Transverse colon (tissue), 4 donors: ENCODE measurements around the gene NLGN1. TPM values are rescaled to one million over a fixed set of nuclear protein-coding genes. Genes with fewer than 3 reads are reported as not detected.

Experiments
- DNase-seq: peaks from one replicate; pipeline ENCODE4 v3.0.0-alpha.2; 2019
- H3K27ac ChIP-seq, 4 donors: fragments of 200-600 bp; sonication (generic); 2 replicates each; pipeline ENCODE4 v1.5.1; 2016 to 2018; ENCODE audit warnings: inconsistent platforms in 4 of 4
- H3K27me3 ChIP-seq: fragments of 200-600 bp; sonication (generic); 2 replicates; pipeline ENCODE4 v1.5.1; 2017; ENCODE audit warnings: inconsistent platforms
- H3K36me3 ChIP-seq, 4 donors: fragments of 200-600 bp; sonication (generic); 2 replicates each; pipeline ENCODE4 v1.5.1; 2017 to 2019; ENCODE audit warnings: inconsistent platforms in 4 of 4
- H3K4me1 ChIP-seq, 4 donors: fragments of 200-600 bp; sonication (generic); 2 replicates each; pipeline ENCODE4 v1.5.1; 2017 to 2020; ENCODE audit warnings: inconsistent platforms in 4 of 4
- H3K4me3 ChIP-seq, 4 donors: fragments of 200-600 bp; sonication (generic); 1 replicate in 1 of 4; 2 replicates in 3 of 4; pipeline versions ENCODE4 v1.5.1 to v1.6.1; 2017 to 2019; ENCODE audit warnings: inconsistent platforms in 4 of 4
- H3K9me3 ChIP-seq, 2 donors: fragments of 200-600 bp; sonication (generic); 2 replicates each; pipeline ENCODE4 v1.5.1; 2017 to 2019; ENCODE audit warnings: inconsistent platforms in 2 of 2
- CTCF ChIP-seq, 5 experiments: fragments of 200-600 bp in 3 of 5; fragments of 450-650 bp in 2 of 5; sonication (generic) in 3 of 5; IDR thresholded peaks; 1 replicate in 2 of 5; 2 replicates in 3 of 5; pipeline ENCODE4 v1.5.1; 2016 to 2017; ENCODE audit warnings: antibody characterized with exemption in 5 of 5, inconsistent platforms in 3 of 5, mild to moderate bottlenecking in 2 of 5, moderate library complexity in 1 of 5
- EP300 ChIP-seq: sonication (generic); formaldehyde crosslinking; IDR thresholded peaks from one replicate; pipeline ENCODE4 v1.6.1; 2017; ENCODE audit warnings: antibody characterized with exemption, low read depth
- POLR2A ChIP-seq: fragments of 450-650 bp; IDR thresholded peaks from one replicate; pipeline ENCODE4 v1.6.1; 2016; ENCODE audit warnings: antibody characterized with exemption, mild to moderate bottlenecking, moderate library complexity
- POLR2AphosphoS5 ChIP-seq, 3 donors: sonication (generic); formaldehyde crosslinking; IDR thresholded peaks; one replicate each; pipeline ENCODE4 v1.6.1; 2016; ENCODE audit warnings: antibody characterized with exemption in 3 of 3
- WGBS, 2 donors: methylation state at CpG; one replicate each; pipeline ENCODE4 v1.1.5; 2018; ENCODE audit warnings: low coverage in 1 of 2; 5-methylcytosine and 5-hydroxymethylcytosine counted together
- in situ Hi-C, 4 donors: fragments of 200-750 bp; cut with MboI; loops; one replicate each; pipeline versions ENCODE4 v1.15.0 to v1.15.1; 2017; ENCODE audit warnings: low sequenced_read_pairs in 3 of 4, low pct_ligation_motif_present in 1 of 4, low pct_unique_long_range_greater_than_20kb in 1 of 4
- intact Hi-C: fragments of 100-400 bp; cut with DNase I; formaldehyde crosslinking; loops from one replicate; pipeline ENCODE4 v1.15.1; 2023; ENCODE audit warnings: low total_unique reads
- total RNA-seq, 4 donors: library from RNA; depleted of rRNA; stranded (reverse); fragments of >200 nt; gene quantifications; one replicate each; pipeline ENCODE4 v1.1.0, GENCODE V29; 2016

NLGN1 gene
- total RNA-seq, 4 donors from 2014 or later, result 0.40 to 5.2 (median 1.9) TPM; not detected in 1

GRCh38 chr3:174146008-174146407, 748.5 kb downstream of the NLGN1 start:
- no peak overlapping the region for H3K27ac ChIP-seq
- 89 to 92% methylated on average over 1 of the region's 1 CpG for WGBS, 2 donors
- TF ChIP-seq POLR2A, result no peak
- in situ Hi-C loops, result no loop called here
- H3K4me1 ChIP-seq, result no peaks in the 10 kb centered on the region
- H3K4me3 ChIP-seq, result no peak overlapping the region
- H3K27me3 ChIP-seq, result no peaks in the 10 kb centered on the region
- intact Hi-C loops, result no loop called here
- DNase-seq, result no peak
- H3K36me3 ChIP-seq, result no peaks in the 10 kb centered on the region
- H3K9me3 ChIP-seq, result no peaks in the 10 kb centered on the region

GRCh38 chr3:174147798-174148197, 750.3 kb downstream of the NLGN1 start:
- H3K9me3 ChIP-seq, result no peaks in the 10 kb centered on the region
- no peak overlapping the region for H3K4me3 ChIP-seq
- no peak overlapping the region for H3K27ac ChIP-seq
- TF ChIP-seq POLR2A (no peak), EP300 (no peak), POLR2AphosphoS5 (IDR thresholded peaks at IDR 0.05) (no peak), CTCF (IDR thresholded peaks at IDR 0.05) (no peak)
- intact Hi-C loops (no loop called here), in situ Hi-C loops (no loop called here)
- H3K36me3 ChIP-seq, result no peaks in the 10 kb centered on the region
- no peak for DNase-seq
- no peaks in the 10 kb centered on the region for H3K27me3 ChIP-seq
- no peaks in the 10 kb centered on the region for H3K4me1 ChIP-seq

- Histone ChIP-seq H3K27me3 (no peaks in the 10 kb centered on the region), H3K9me3 (no peaks in the 10 kb centered on the region), H3K36me3 (no peaks in the 10 kb centered on the region), H3K4me3 (no peak overlapping the region), H3K4me1 (no peaks in the 10 kb centered on the region), H3K27ac (no peak overlapping the region)
- whole genome bisulfite sequencing, 2 donors, result 85 to 90% methylated on average over 1 of the region's 1 CpG
- TF ChIP-seq POLR2AphosphoS5 (IDR thresholded peaks at IDR 0.05) (no peak), POLR2A (no peak), CTCF (IDR thresholded peaks at IDR 0.05) (no peak), EP300 (no peak)
- intact Hi-C loops (no loop called here), in situ Hi-C loops (no loop called here)
- DNase-seq, result no peak
These were observed 756.3 kb downstream of the NLGN1 start for GRCh38 chr3:174153871-174154270.

- no peak overlapping the region for H3K27ac ChIP-seq
- TF ChIP-seq EP300 (no peak), CTCF (IDR thresholded peaks at IDR 0.05) (no peak), POLR2AphosphoS5 (IDR thresholded peaks at IDR 0.05) (no peak), POLR2A (no peak)
- H3K36me3 ChIP-seq, result no peaks in the 10 kb centered on the region
- DNase-seq, result no peak
- H3K4me1 ChIP-seq, result no peaks in the 10 kb centered on the region
- intact Hi-C loops (no loop called here), in situ Hi-C loops (no loop called here)
- no peaks in the 10 kb centered on the region for H3K9me3 ChIP-seq
- H3K4me3 ChIP-seq, result no peak overlapping the region
- 74 to 76% methylated on average over 7 of the region's 7 CpGs for WGBS, 2 donors
- H3K27me3 ChIP-seq, result no peaks in the 10 kb centered on the region
These were observed 758.7 kb downstream of the NLGN1 start for GRCh38 chr3:174156200-174156599.

GRCh38 chr3:174158674-174159073, 761.1 kb downstream of the NLGN1 start:
- H3K27me3 ChIP-seq, result no peaks in the 10 kb centered on the region
- 63 to 84% methylated on average over 1 of the region's 1 CpG for WGBS, 2 donors
- H3K9me3 ChIP-seq, result no peaks in the 10 kb centered on the region
- TF ChIP-seq POLR2AphosphoS5 (IDR thresholded peaks at IDR 0.05), result no peak
- no peak for TF ChIP-seq EP300
- TF ChIP-seq CTCF (IDR thresholded peaks at IDR 0.05), result no peak
- no peak for TF ChIP-seq POLR2A
- intact Hi-C loops (no loop called here), in situ Hi-C loops (no loop called here)
- H3K4me1 ChIP-seq, result no peaks in the 10 kb centered on the region
- DNase-seq, result no peak
- H3K4me3 ChIP-seq, result no peak overlapping the region
- no peak overlapping the region for H3K27ac ChIP-seq
- no peaks in the 10 kb centered on the region for H3K36me3 ChIP-seq
